Astrocyte (in vitro differentiated cells and primary cell): ENCODE measurements around the gene RPP40. TPM values are rescaled to one million over a fixed set of nuclear protein-coding genes. Genes with fewer than 3 reads are reported as not detected.
A peak's percentile ranks its signal among the peaks of the same experiment; 100 is the strongest.

Experiments
- DNase-seq: peaks from one replicate; pipeline ENCODE4 v3.0.0-alpha.2; 2010; ENCODE audit warnings: low read depth
- FAIRE-seq: peaks from 2 replicates; lab custom pipeline; 2011; peaks lifted over from hg19 to GRCh38; lab: Jason Lieb, UNC
- H2AFZ ChIP-seq: 2 replicates; pipeline ENCODE4 v1.6.0; 2012; ENCODE audit warnings: low read depth, low read length, inconsistent platforms
- H3K27ac ChIP-seq: 2 replicates; pipeline ENCODE4 v1.5.1; 2011; ENCODE audit warnings: low read depth, low read length, inconsistent platforms
- H3K27me3 ChIP-seq: 2 replicates; pipeline ENCODE4 v1.6.0; 2011; ENCODE audit warnings: low read length, inconsistent platforms; ENCODE audit not compliant: insufficient read depth
- H3K36me3 ChIP-seq: 2 replicates; pipeline ENCODE4 v1.5.1; 2011; ENCODE audit warnings: low read length, inconsistent platforms; ENCODE audit not compliant: insufficient read depth
- H3K4me1 ChIP-seq: 2 replicates; pipeline ENCODE4 v1.5.1; 2011; ENCODE audit warnings: low read length, inconsistent platforms; ENCODE audit not compliant: insufficient read depth
- H3K4me2 ChIP-seq: 2 replicates; pipeline ENCODE4 v1.6.0; 2012; ENCODE audit warnings: low read length, inconsistent platforms
- H3K4me3 ChIP-seq: 2 replicates; pipeline ENCODE4 v1.5.1; 2011; ENCODE audit warnings: low read depth, mild to moderate bottlenecking, low read length, inconsistent platforms; ENCODE audit not compliant: insufficient read depth
- H3K79me2 ChIP-seq: 2 replicates; pipeline ENCODE4 v1.6.0; 2012; ENCODE audit warnings: mild to moderate bottlenecking, low read length, inconsistent platforms; ENCODE audit not compliant: insufficient read depth
- H3K9ac ChIP-seq: 2 replicates; pipeline ENCODE4 v1.6.0; 2012; ENCODE audit warnings: mild to moderate bottlenecking, low read length, inconsistent platforms
- H3K9me3 ChIP-seq: 2 replicates; pipeline ENCODE4 v1.5.1; 2012; ENCODE audit warnings: low read depth, mild to moderate bottlenecking, low read length, inconsistent platforms; ENCODE audit not compliant: insufficient read depth
- H4K20me1 ChIP-seq: 2 replicates; pipeline ENCODE4 v1.6.0; 2012; ENCODE audit warnings: low read length, inconsistent platforms; ENCODE audit not compliant: insufficient read depth
- H3K27ac Mint-ChIP-seq: one replicate; pipeline ENCODE4 v1.8.0; 2021; ENCODE audit warnings: mild to moderate bottlenecking, mixed read lengths; ENCODE audit not compliant: unreplicated experiment
- H3K27me3 Mint-ChIP-seq: one replicate; pipeline ENCODE4 v1.8.0; 2021; ENCODE audit warnings: low read depth, mixed read lengths; ENCODE audit not compliant: unreplicated experiment
- H3K36me3 Mint-ChIP-seq: one replicate; pipeline ENCODE4 v1.8.0; 2021; ENCODE audit warnings: low read depth, mixed read lengths; ENCODE audit not compliant: unreplicated experiment
- H3K4me1 Mint-ChIP-seq: one replicate; pipeline ENCODE4 v1.8.0; 2021; ENCODE audit warnings: low read depth, mixed read lengths; ENCODE audit not compliant: unreplicated experiment
- H3K4me3 Mint-ChIP-seq: one replicate; pipeline ENCODE4 v1.8.0; 2021; ENCODE audit warnings: mild to moderate bottlenecking, moderate library complexity, mixed read lengths; ENCODE audit not compliant: unreplicated experiment
- H3K9me3 Mint-ChIP-seq: one replicate; pipeline ENCODE4 v1.8.0; 2021; ENCODE audit warnings: mild to moderate bottlenecking, mixed read lengths; ENCODE audit not compliant: unreplicated experiment
- EZH2 ChIP-seq: IDR thresholded peaks from 2 replicates; pipeline ENCODE4 v1.6.1; 2012; ENCODE audit warnings: mild to moderate bottlenecking, low read length, inconsistent platforms; ENCODE audit not compliant: insufficient read depth
- total RNA-seq: library from RNA; stranded (reverse); gene quantifications from 2 replicates; pipeline ENCODE4 v1.2.1, GENCODE V29; 2021
- TF ChIP-seq, protein P1 (sequence below): IDR thresholded peaks from 2 replicates; pipeline ENCODE4 v1.5.1; 2011; ENCODE audit warnings: low read depth, mild to moderate bottlenecking, inconsistent platforms, low read length, moderate library complexity; ENCODE audit not compliant: insufficient read depth

Gene RPP40
- total RNA-seq, 1 donor from 2014 or later, result 16.6 TPM

DNA sequence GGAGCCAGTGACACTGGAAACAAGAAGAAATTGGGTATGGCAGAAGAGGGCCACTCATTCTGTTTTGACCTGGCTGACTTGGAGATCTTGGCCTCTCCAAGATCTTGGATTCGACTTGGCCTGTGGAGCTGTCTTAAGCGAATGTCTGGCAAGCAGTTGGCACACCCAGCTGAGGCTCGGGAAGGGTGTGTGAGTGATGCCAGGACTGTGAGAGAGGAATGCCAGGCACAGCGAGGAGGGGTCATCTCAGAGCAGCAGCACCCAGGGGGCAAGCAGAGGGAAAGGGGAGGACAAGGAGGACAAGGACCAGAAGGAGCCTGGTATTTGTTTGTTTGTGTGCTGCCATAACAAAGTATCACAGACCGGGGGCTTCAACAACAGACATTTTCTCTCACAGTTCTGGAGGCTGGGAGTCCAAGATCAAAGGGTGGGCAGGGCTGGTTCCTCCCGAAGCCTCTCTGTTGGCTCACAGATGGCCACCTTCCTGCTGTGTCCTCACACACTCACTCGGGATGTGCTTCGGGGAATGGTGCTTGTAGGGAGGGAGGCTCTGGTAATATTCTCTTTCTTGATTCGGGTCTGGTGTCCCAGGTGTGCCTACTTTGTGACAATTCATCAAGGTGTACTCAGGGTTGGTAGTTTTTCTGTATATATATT is 33.0 kb downstream of the RPP40 start:
- DNase-seq (no peak), FAIRE-seq (no peak)
- H3K4me1 ChIP-seq, result no peaks in the 10 kb centered on the region
- H3K9ac ChIP-seq, result no peak overlapping the region
- Mint-ChIP-seq H3K27ac (no peak overlapping the region), H3K27me3 (peaks cover 12% of the 10 kb centered on the region), H3K4me1 (no peaks in the 10 kb centered on the region), H3K36me3 (no peaks in the 10 kb centered on the region), H3K4me3 (no peak overlapping the region), H3K9me3 (peaks cover 8% of the 10 kb centered on the region)
- no peaks in the 10 kb centered on the region for H3K36me3 ChIP-seq
- H4K20me1 ChIP-seq, result no peaks in the 10 kb centered on the region
- no peaks in the 10 kb centered on the region for H3K9me3 ChIP-seq
- no peaks in the 10 kb centered on the region for H3K79me2 ChIP-seq
- H3K27ac ChIP-seq, result no peak overlapping the region
- no peak overlapping the region for H3K4me3 ChIP-seq
- H3K4me2 ChIP-seq, result no peak overlapping the region
- no peak for TF ChIP-seq EZH2
- TF ChIP-seq, protein P1, sequence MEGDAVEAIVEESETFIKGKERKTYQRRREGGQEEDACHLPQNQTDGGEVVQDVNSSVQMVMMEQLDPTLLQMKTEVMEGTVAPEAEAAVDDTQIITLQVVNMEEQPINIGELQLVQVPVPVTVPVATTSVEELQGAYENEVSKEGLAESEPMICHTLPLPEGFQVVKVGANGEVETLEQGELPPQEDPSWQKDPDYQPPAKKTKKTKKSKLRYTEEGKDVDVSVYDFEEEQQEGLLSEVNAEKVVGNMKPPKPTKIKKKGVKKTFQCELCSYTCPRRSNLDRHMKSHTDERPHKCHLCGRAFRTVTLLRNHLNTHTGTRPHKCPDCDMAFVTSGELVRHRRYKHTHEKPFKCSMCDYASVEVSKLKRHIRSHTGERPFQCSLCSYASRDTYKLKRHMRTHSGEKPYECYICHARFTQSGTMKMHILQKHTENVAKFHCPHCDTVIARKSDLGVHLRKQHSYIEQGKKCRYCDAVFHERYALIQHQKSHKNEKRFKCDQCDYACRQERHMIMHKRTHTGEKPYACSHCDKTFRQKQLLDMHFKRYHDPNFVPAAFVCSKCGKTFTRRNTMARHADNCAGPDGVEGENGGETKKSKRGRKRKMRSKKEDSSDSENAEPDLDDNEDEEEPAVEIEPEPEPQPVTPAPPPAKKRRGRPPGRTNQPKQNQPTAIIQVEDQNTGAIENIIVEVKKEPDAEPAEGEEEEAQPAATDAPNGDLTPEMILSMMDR, result no peak
- no peaks in the 10 kb centered on the region for H3K27me3 ChIP-seq
- peak overlapping the region; percentile 34 for H2AFZ ChIP-seq

DNA sequence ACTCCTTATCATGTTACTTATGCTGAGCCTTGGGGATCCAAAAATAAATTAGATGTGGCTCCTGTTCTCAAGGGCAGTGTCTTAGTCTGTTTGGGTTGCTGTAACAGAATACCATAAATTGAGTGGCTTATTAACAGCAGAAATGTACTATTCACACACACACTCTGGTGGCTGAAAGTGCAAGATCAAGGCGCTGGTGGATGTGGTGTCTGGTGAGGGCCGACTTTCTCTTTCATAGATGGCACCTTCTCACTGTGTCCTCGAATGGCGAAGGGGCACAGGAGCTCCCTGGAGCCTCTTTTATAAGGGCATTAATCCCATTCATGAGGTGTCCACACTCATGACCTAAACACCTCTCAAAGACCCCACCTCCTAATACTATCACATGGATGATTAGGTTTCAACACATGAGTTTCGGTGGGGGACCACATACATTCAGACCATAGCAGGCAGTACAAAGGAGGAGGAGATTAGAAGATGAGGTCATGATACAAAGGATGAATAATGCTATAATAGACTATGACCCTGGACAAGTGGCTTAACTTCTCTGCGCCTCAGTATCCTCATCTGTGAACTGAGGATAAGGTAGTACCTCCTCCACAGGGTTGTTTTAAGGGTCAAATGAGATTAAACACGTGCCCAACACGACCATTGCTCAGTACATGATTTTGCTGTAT is 34.1 kb downstream of the RPP40 start:
- Histone ChIP-seq H2AFZ (no peak overlapping the region), H3K9me3 (no peaks in the 10 kb centered on the region), H3K36me3 (no peaks in the 10 kb centered on the region), H3K79me2 (no peaks in the 10 kb centered on the region), H3K27ac (no peak overlapping the region), H3K9ac (no peak overlapping the region), H3K4me1 (no peaks in the 10 kb centered on the region), H3K4me3 (no peak overlapping the region), H4K20me1 (no peaks in the 10 kb centered on the region), H3K4me2 (no peak overlapping the region), H3K27me3 (no peaks in the 10 kb centered on the region)
- H3K36me3 Mint-ChIP-seq, result no peaks in the 10 kb centered on the region
- H3K4me1 Mint-ChIP-seq, result peaks cover 2% of the 10 kb centered on the region
- H3K27ac Mint-ChIP-seq, result no peak overlapping the region
- FAIRE-seq (no peak), DNase-seq (no peak)
- peaks cover 15% of the 10 kb centered on the region for H3K27me3 Mint-ChIP-seq
- TF ChIP-seq, protein P1, result no peak
- TF ChIP-seq EZH2, result no peak
- no peak overlapping the region for H3K4me3 Mint-ChIP-seq
- H3K9me3 Mint-ChIP-seq, result peaks cover 8% of the 10 kb centered on the region
